Measurements from ENCODE around the gene TP53I11. TPM values are rescaled to one million over a fixed set of nuclear protein-coding genes. Genes with fewer than 3 reads are reported as not detected.

Gene TP53I11
- total and polyA plus RNA-seq, 9 of the 15 experiments (the other 6 are each of a cell fraction or from before 2014, with no cell fraction given) = 0.14 to 2.5 (median 1.2) TPM; not detected in 2

GRCh38 chr11:44906649-44907048, 44.0 kb downstream of the TP53I11 start (continued):
- TF ChIP-seq ZMIZ1 (IDR thresholded peaks at IDR 0.05; ENCODE audit: low read depth in 2 of 2, low read length in 2 of 2) (no peak), SPI1 (IDR thresholded peaks at IDR 0.05; ENCODE audit: borderline replicate concordance, low read depth, low read length) (no peak), ZBED1 (IDR thresholded peaks at IDR 0.05) (no peak), RFX5 (IDR thresholded peaks at IDR 0.05; ENCODE audit: low read depth, low read length) (no peak), PML (IDR thresholded peaks at IDR 0.05; ENCODE audit: low read length) (no peak), ZNF175 (CRISPR knock-in tag; IDR thresholded peaks at IDR 0.05; ENCODE audit: low read depth) (no peak), CREB3 (tag; conservative IDR thresholded peaks at IDR 0.05; ENCODE audit: low read depth) (no peak), TSC22D4 (tag; IDR thresholded peaks at IDR 0.05) (no peak), HNRNPL (IDR thresholded peaks at IDR 0.05; ENCODE audit: low read depth, low read length) (no peak), NR3C1 (CRISPR knock-in tag; IDR thresholded peaks at IDR 0.05) (no peak), PRMT5 (CRISPR knock-in tag; IDR thresholded peaks at IDR 0.05) (no peak), E2F1 (CRISPR knock-in tag; IDR thresholded peaks at IDR 0.05) (no peak), ZNF23 (CRISPR knock-in tag; IDR thresholded peaks at IDR 0.05) (no peak), ASH1L (IDR thresholded peaks at IDR 0.05; ENCODE audit: borderline replicate concordance, low read depth, partially characterized antibody) (no peak), CBX2 (IDR thresholded peaks at IDR 0.05; ENCODE audit: insufficient read depth, low read length, poor library complexity, severe bottlenecking) (no peak), ZNF766 (CRISPR knock-in tag; conservative IDR thresholded peaks at IDR 0.05) (peak; percentile 42; the same call in 1 of the 2 replicates), CHD1 (IDR thresholded peaks at IDR 0.05; ENCODE audit: low read length) (no peak), TCF3 (CRISPR knock-in tag; IDR thresholded peaks at IDR 0.05) (peak; percentile 35; the same call in 1 of the 2 replicates), ARID3A (IDR thresholded peaks at IDR 0.05; ENCODE audit: borderline replicate concordance, low read depth, low read length) (no peak), PYGO2 (tag; IDR thresholded peaks at IDR 0.05) (no peak), WHSC1 (IDR thresholded peaks at IDR 0.05; ENCODE audit: low read length) (no peak), ZNF445 (CRISPR knock-in tag; IDR thresholded peaks at IDR 0.05; ENCODE audit: low read depth) (no peak), SRF (CRISPR knock-in tag; IDR thresholded peaks at IDR 0.05) (no peak)

All from K562 (cell line).